Stimulated activated CD8-positive, alpha-beta memory T cell treated with anti-CD3 and anti-CD28 coated beads, Interleukin-4, amount 100 ng/mL, for 48 hours (primary cell): Measurements from ENCODE around the gene TREX2.

ENCODE experiments used
- DNase-seq: peaks from one replicate; pipeline ENCODE4 v3.0.0-alpha.2; 2020

The TREX2 gene

GRCh38 chrX:153454901-153455550 is 9.2 kb upstream of the TREX2 start:
- DNase-seq: no peak

GRCh38 chrX:153450949-153451277 is 5.1 kb upstream of the TREX2 start:
- no peak for DNase-seq

GRCh38 chrX:153450114-153450948 is 4.5 kb upstream of the TREX2 start:
- DNase-seq: no peak

- no peak for DNase-seq
These were observed 3.7 kb upstream of the TREX2 start for GRCh38 chrX:153449368-153450113.

- no peak for DNase-seq
These were observed 2.9 kb upstream of the TREX2 start for GRCh38 chrX:153448556-153449367.

GRCh38 chrX:153447581-153447960 is 1.7 kb upstream of the TREX2 start:
- DNase-seq: no peak

GRCh38 chrX:153446950-153447580 is 1.2 kb upstream of the TREX2 start:
- no peak for DNase-seq

- no peak for DNase-seq
These were observed 730 bp upstream of the TREX2 start for GRCh38 chrX:153446636-153446936.

- DNase-seq: no peak
These were observed 575 bp downstream of the TREX2 start for GRCh38 chrX:153445106-153445855.

- DNase-seq: no peak
These were observed 1.4 kb downstream of the TREX2 start for GRCh38 chrX:153444333-153445011.

GRCh38 chrX:153443476-153444332 is 2.2 kb downstream of the TREX2 start:
- DNase-seq: no peak

- no peak for DNase-seq
These were observed 3.4 kb downstream of the TREX2 start for GRCh38 chrX:153442463-153442862.

- DNase-seq: no peak
These were observed 3.9 kb downstream of the TREX2 start for GRCh38 chrX:153441981-153442380.

GRCh38 chrX:153441296-153441695 is 4.6 kb downstream of the TREX2 start:
- DNase-seq: no peak

- DNase-seq: no peak
These were observed 5.2 kb downstream of the TREX2 start for GRCh38 chrX:153440556-153441135.

GRCh38 chrX:153439977-153440376 is 5.9 kb downstream of the TREX2 start:
- no peak for DNase-seq

GRCh38 chrX:153438532-153438931 is 7.3 kb downstream of the TREX2 start:
- DNase-seq: no peak

- DNase-seq: no peak
These were observed 10.0 kb downstream of the TREX2 start for GRCh38 chrX:153435845-153436244.

GRCh38 chrX:153434801-153435200 is 11.1 kb downstream of the TREX2 start:
- DNase-seq: no peak

- DNase-seq: no peak
These were observed 12.0 kb downstream of the TREX2 start for GRCh38 chrX:153433781-153434285.
